K562 (cell line): ENCODE data around the gene NR1H3. TPM values are rescaled to one million over a fixed set of nuclear protein-coding genes. Genes with fewer than 3 reads are reported as not detected.
A peak's percentile ranks its signal among the peaks of the same experiment; 100 is the strongest.

ENCODE experiments used
- GTF2E2 ChIP-seq: fragments of 200-800 bp; sonication (Bioruptor generic); IDR thresholded peaks from 2 replicates; pipeline ENCODE4 v1.6.1; 2016; ENCODE audit warnings: missing genetic modification characterization, missing compliant biosample characterization
- PHF8 ChIP-seq: fragments of 200-600 bp; sonication (generic); IDR thresholded peaks from 2 replicates; pipeline ENCODE4 v1.6.1; 2012; ENCODE audit warnings: mixed run types, mild to moderate bottlenecking, inconsistent platforms, low read length, moderate library complexity, borderline replicate concordance
- PHTF2 ChIP-seq: fragments of 250-450 bp; sonication (Bioruptor Pico); IDR thresholded peaks from 2 replicates; pipeline ENCODE4 v1.5.0; 2021; ENCODE audit warnings: mild to moderate bottlenecking
- POLR3G ChIP-seq: IDR thresholded peaks from 2 replicates; pipeline ENCODE4 v1.6.1; 2011; ENCODE audit not compliant: insufficient read length, insufficient replicate concordance; ENCODE audit errors: extremely low read depth
- PTRF ChIP-seq: fragments of 450-650 bp; IDR thresholded peaks from 2 replicates; pipeline ENCODE4 v1.6.1; 2016; ENCODE audit warnings: mild to moderate bottlenecking, missing genetic modification characterization, missing compliant biosample characterization
- RBM14 ChIP-seq: fragments of 200-400 bp; formaldehyde crosslinking; IDR thresholded peaks from 2 replicates; pipeline ENCODE4 v1.6.1; 2018; ENCODE audit warnings: low read depth, mild to moderate bottlenecking, low read length, moderate library complexity, borderline replicate concordance; ENCODE audit not compliant: insufficient read depth
- SIN3A ChIP-seq, 2 experiments: fragments of 150-350 bp in 1 of 2; IDR thresholded peaks; 2 replicates each; pipeline ENCODE4 v1.6.1; 2011 to 2016; ENCODE audit warnings: borderline replicate concordance in 2 of 2, low read depth in 2 of 2, low read length in 2 of 2, mild to moderate bottlenecking in 2 of 2, moderate library complexity in 2 of 2; ENCODE audit not compliant: control insufficient read depth in 1 of 2
- SIX5 ChIP-seq, 2 experiments: IDR thresholded peaks; 2 replicates each; pipeline ENCODE4 v1.6.1; 2011; ENCODE audit warnings: low read length in 2 of 2, borderline replicate concordance in 1 of 2, low read depth in 1 of 2, mild to moderate bottlenecking in 1 of 2, moderate library complexity in 1 of 2; ENCODE audit not compliant: insufficient read depth in 1 of 2
- SP1 ChIP-seq: sonication (generic); formaldehyde crosslinking; IDR thresholded peaks from 2 replicates; pipeline ENCODE4 v1.8.1; 2022; ENCODE audit warnings: mild to moderate bottlenecking, missing genetic modification reagents
- TFAM ChIP-seq: fragments of 250-450 bp; sonication (Bioruptor Pico); conservative IDR thresholded peaks from 2 replicates; pipeline ENCODE4 v1.5.0; 2021; ENCODE audit warnings: mild to moderate bottlenecking, moderate library complexity
- TFE3 ChIP-seq: fragments of 450-650 bp; formaldehyde crosslinking; IDR thresholded peaks from 2 replicates; pipeline ENCODE4 v1.4.0; 2020; ENCODE audit warnings: mild to moderate bottlenecking, mixed read lengths
- ZBTB8A ChIP-seq: fragments of 450-650 bp; IDR thresholded peaks from 2 replicates; pipeline ENCODE4 v1.6.1; 2018; ENCODE audit warnings: mild to moderate bottlenecking, moderate library complexity; ENCODE audit not compliant: partially characterized antibody
- ZFX ChIP-seq: sonication (generic); formaldehyde crosslinking; IDR thresholded peaks from 2 replicates; pipeline ENCODE4 v1.8.0; 2022; ENCODE audit warnings: mild to moderate bottlenecking, missing genetic modification reagents, moderate library complexity
- ZNF124 ChIP-seq: sonication (generic); formaldehyde crosslinking; IDR thresholded peaks from 2 replicates; pipeline ENCODE4 v1.8.1; 2022; ENCODE audit warnings: missing genetic modification reagents
- ZNF354B ChIP-seq: fragments of 250-450 bp; sonication (Bioruptor Pico); IDR thresholded peaks from 2 replicates; pipeline ENCODE4 v1.4.0; 2020
- ZNF41 ChIP-seq: fragments of 250-450 bp; sonication (Bioruptor Pico); conservative IDR thresholded peaks from 2 replicates; pipeline ENCODE4 v1.4.0; 2020; ENCODE audit warnings: mild to moderate bottlenecking
- ZNF583 ChIP-seq: fragments of 250-450 bp; sonication (Bioruptor Pico); IDR thresholded peaks from 2 replicates; pipeline ENCODE4 v1.4.0; 2020
- polyA plus RNA-seq, 8 experiments: library from polyadenylated mRNA; depleted of rRNA in 4 of 8; stranded (reverse) in 5 of 8; unstranded in 3 of 8; fragments of >200 nt; fragmentation: Nextera tagmentation in 2 of 8; fragmentation: Illumina TruSeq in 1 of 8; extraction: Ambion mirVana in 2 of 8; extraction: Trizol in 1 of 8; gene quantifications; 2 replicates each; pipeline versions ENCODE4 v1.2.1 to v1.2.3, GENCODE V29; 2011 to 2014; ENCODE audit warnings: inconsistent platforms in 1 of 8, missing spikeins in 1 of 8
- total RNA-seq, 7 experiments: library from RNA; depleted of rRNA in 6 of 7; stranded (reverse); fragments of >200 nt in 6 of 7; fragmentation: Illumina TruSeq in 2 of 7; extraction: Trizol in 2 of 7; gene quantifications; 2 replicates each; pipeline versions ENCODE4 v1.2.1 to v1.2.3, GENCODE V29; 2011 to 2021; ENCODE audit warnings: low replicate concordance in 1 of 7
- TF ChIP-seq, protein P1 (sequence below): fragments of 250-450 bp; sonication (Bioruptor Pico); IDR thresholded peaks from 2 replicates; pipeline ENCODE4 v1.5.1; 2021; ENCODE audit warnings: mild to moderate bottlenecking
- TF ChIP-seq, protein P2 (sequence below), 2 experiments: fragments of 250-450 bp in 1 of 2; fragments of 450-650 bp in 1 of 2; sonication (Bioruptor Pico) in 1 of 2; IDR thresholded peaks; 2 replicates each; pipeline versions ENCODE4 v1.6.1 to v1.8.0; 2016 to 2021; ENCODE audit warnings: mild to moderate bottlenecking in 2 of 2, moderate library complexity in 2 of 2, missing compliant biosample characterization in 1 of 2, missing genetic modification characterization in 1 of 2
- TF ChIP-seq, protein P3 (sequence below): fragments of 450-650 bp; formaldehyde crosslinking; IDR thresholded peaks from 2 replicates; pipeline ENCODE4 v1.4.0; 2020; ENCODE audit warnings: mild to moderate bottlenecking
- TF ChIP-seq, protein P4 (sequence below): sonication (generic); formaldehyde crosslinking; IDR thresholded peaks from 2 replicates; pipeline ENCODE4 v1.8.0; 2022; ENCODE audit warnings: missing genetic modification reagents, mild to moderate bottlenecking, moderate library complexity, borderline replicate concordance

The NR1H3 gene
- total and polyA plus RNA-seq, 9 of the 15 experiments (the other 6 are each of a cell fraction or from before 2014, with no cell fraction given): 8.2 to 26.0 (median 11.9) TPM

DNA sequence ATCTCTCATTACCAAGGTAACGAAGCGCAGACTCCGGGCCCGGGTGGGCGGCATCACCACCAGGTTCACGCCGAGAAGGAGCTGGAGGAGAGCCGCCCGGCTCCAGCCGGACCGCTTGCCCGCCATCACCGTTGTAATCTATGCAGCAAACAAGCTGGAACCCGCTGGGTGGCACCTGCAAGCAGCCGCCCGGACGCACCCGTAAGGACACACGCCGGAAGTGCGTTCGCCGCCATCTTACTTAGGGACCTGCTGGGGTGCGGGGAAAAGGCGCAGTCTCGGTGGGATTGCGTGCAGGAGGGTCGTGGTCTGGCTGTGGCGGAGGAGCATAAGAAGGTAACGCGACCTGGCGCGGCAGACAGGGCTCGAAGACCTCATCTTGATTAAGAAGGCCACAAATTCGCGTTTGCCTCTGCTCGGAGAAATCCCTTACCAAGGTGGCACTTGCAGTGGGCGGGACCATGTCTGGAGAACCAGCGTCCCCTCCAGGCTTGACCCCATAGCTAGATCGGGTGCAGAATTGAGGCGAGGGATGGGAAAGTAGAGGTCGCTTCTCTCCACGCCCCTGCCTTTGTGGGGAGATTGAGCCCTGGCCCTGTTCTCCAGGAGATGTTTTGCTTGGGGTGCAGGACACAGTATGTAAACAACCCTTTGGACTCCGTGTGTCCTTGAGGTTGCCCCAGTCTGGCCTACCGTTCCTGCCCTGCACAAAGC is 9.0 kb upstream of the NR1H3 start, which contains the start of gene ACP2 (continued):
- TF ChIP-seq SIX5 (IDR thresholded peaks at IDR 0.05; ENCODE audit: borderline replicate concordance in 1 of 2, insufficient read depth in 1 of 2, low read depth in 1 of 2, low read length in 2 of 2): peak; percentile 89
- 0 out of 2 replicates have a peak, but pooled peaks have one; percentile 7 for TF ChIP-seq ZNF41
- TF ChIP-seq ZNF583 (CRISPR knock-in tag): peak; percentile 28; the same call in 1 of the 2 replicates
- TF ChIP-seq, protein P1, sequence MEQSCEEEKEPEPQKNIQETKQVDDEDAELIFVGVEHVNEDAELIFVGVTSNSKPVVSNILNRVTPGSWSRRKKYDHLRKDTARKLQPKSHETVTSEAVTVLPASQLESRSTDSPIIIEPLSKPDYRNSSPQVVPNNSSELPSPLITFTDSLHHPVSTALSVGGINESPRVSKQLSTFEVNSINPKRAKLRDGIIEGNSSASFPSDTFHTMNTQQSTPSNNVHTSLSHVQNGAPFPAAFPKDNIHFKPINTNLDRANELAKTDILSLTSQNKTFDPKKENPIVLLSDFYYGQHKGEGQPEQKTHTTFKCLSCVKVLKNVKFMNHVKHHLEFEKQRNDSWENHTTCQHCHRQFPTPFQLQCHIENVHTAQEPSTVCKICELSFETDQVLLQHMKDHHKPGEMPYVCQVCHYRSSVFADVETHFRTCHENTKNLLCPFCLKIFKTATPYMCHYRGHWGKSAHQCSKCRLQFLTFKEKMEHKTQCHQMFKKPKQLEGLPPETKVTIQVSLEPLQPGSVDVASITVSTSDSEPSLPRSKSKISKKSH (CRISPR knock-in tag): no peak
- peak; percentile 99 for TF ChIP-seq GTF2E2
- TF ChIP-seq, protein P2, sequence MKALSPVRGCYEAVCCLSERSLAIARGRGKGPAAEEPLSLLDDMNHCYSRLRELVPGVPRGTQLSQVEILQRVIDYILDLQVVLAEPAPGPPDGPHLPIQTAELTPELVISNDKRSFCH (CRISPR knock-in tag; IDR thresholded peaks at IDR 0.05): no peak
- TF ChIP-seq, protein P2 (tag; IDR thresholded peaks at IDR 0.05): peak; percentile 97
- TF ChIP-seq TFAM (CRISPR knock-in tag): no peak
- peak; percentile 78 for TF ChIP-seq ZFX (CRISPR knock-in tag)
- TF ChIP-seq ZBTB8A: no peak
- TF ChIP-seq SP1 (CRISPR knock-in tag): peak; percentile 98
- TF ChIP-seq RBM14: no peak
- no peak for TF ChIP-seq ZNF124 (CRISPR knock-in tag)
- TF ChIP-seq, protein P3, sequence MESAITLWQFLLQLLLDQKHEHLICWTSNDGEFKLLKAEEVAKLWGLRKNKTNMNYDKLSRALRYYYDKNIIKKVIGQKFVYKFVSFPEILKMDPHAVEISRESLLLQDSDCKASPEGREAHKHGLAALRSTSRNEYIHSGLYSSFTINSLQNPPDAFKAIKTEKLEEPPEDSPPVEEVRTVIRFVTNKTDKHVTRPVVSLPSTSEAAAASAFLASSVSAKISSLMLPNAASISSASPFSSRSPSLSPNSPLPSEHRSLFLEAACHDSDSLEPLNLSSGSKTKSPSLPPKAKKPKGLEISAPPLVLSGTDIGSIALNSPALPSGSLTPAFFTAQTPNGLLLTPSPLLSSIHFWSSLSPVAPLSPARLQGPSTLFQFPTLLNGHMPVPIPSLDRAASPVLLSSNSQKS (CRISPR knock-in tag): no peak
- TF ChIP-seq SIN3A (IDR thresholded peaks at IDR 0.05; ENCODE audit: borderline replicate concordance in 2 of 2, control insufficient read depth in 1 of 2, low read depth in 2 of 2, low read length in 2 of 2): peak; percentile 54 to 87; a peak in 2 of 4 replicates
- TF ChIP-seq ZNF354B (CRISPR knock-in tag): no peak
- TF ChIP-seq PHF8: peak; percentile 95
- no peak for TF ChIP-seq TFE3 (CRISPR knock-in tag)
- no peak for TF ChIP-seq POLR3G
- TF ChIP-seq PTRF (tag): no peak
- no peak for TF ChIP-seq PHTF2
- TF ChIP-seq, protein P4, sequence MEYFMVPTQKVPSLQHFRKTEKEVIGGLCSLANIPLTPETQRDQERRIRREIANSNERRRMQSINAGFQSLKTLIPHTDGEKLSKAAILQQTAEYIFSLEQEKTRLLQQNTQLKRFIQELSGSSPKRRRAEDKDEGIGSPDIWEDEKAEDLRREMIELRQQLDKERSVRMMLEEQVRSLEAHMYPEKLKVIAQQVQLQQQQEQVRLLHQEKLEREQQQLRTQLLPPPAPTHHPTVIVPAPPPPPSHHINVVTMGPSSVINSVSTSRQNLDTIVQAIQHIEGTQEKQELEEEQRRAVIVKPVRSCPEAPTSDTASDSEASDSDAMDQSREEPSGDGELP (CRISPR knock-in tag): peak; percentile 95
